ENCODE data around the gene CBX5.

- no peak for TF ChIP-seq CTCF (IDR thresholded peaks at IDR 0.05)
- TF ChIP-seq POLR2A (IDR thresholded peaks at IDR 0.05) = no peak
Measured at GRCh38 chr12:54292931-54293241, 13.0 kb upstream of the CBX5 start.
